ENCODE measurements around the gene EIF3I.
"Not testable (repeated sequence)": the region's sequence is repeated elsewhere in the genome, so short reads cannot be mapped to it uniquely, and the experiment has no call there.

EIF3I gene

GRCh38 chr1:32250893-32251716 is 28.9 kb downstream of the EIF3I start, which contains the start of gene LCK:
Gene LCK, plus strand, starts transcription at chr1:32251265. Its CDS starts 23,065 bp downstream, at chr1:32274330.
- Histone ChIP-seq H3K4me1 (ENCODE audit: control insufficient read depth, insufficient read depth, low read length) (peaks cover 23% of the 10 kb centered on the region), H3K4me3 (ENCODE audit: low read depth, low read length) (no peak within 1 kb of the TSS), H3K27ac (ENCODE audit: low read depth, low read length) (no peak within 1 kb of the TSS), H3K27me3 (ENCODE audit: control insufficient read depth, insufficient read depth, low read length) (no peaks in the 10 kb centered on the region), H3K9me3 (ENCODE audit: control insufficient read depth, insufficient read depth, low read depth, low read length) (no peaks in the 10 kb centered on the region), H3K9ac (ENCODE audit: low read length) (no peak within 1 kb of the TSS), H3K36me3 (ENCODE audit: control insufficient read depth, insufficient read depth, low read length) (no peaks in the 10 kb centered on the region)

GRCh38 chr1:32255072-32256071 is 33.2 kb downstream of the EIF3I start:
- Histone ChIP-seq H3K4me3 (ENCODE audit: low read depth, low read length) (no peak overlapping the region), H3K36me3 (ENCODE audit: control insufficient read depth, insufficient read depth, low read length) (no peaks in the 10 kb centered on the region), H3K27ac (ENCODE audit: low read depth, low read length) (no peak overlapping the region), H3K27me3 (ENCODE audit: control insufficient read depth, insufficient read depth, low read length) (no peaks in the 10 kb centered on the region), H3K9ac (ENCODE audit: low read length) (no peak overlapping the region), H3K4me1 (ENCODE audit: control insufficient read depth, insufficient read depth, low read length) (peaks cover 14% of the 10 kb centered on the region), H3K9me3 (ENCODE audit: control insufficient read depth, insufficient read depth, low read depth, low read length) (no peaks in the 10 kb centered on the region)

- Histone ChIP-seq H3K4me1 (ENCODE audit: control insufficient read depth, insufficient read depth, low read length) (peaks cover 5% of the 10 kb centered on the region; the same call in 1 of the 2 replicates), H3K27ac (ENCODE audit: low read depth, low read length) (no peak overlapping the region)
Observed at GRCh38 chr1:32256473-32257226, 34.4 kb downstream of the EIF3I start.

GRCh38 chr1:32257227-32257508 is 35.0 kb downstream of the EIF3I start:
- H3K27ac ChIP-seq (ENCODE audit: low read depth, low read length): no peak overlapping the region
- H3K9me3 ChIP-seq (ENCODE audit: control insufficient read depth, insufficient read depth, low read depth, low read length): no peaks in the 10 kb centered on the region
- H3K4me1 ChIP-seq (ENCODE audit: control insufficient read depth, insufficient read depth, low read length): peaks cover 3% of the 10 kb centered on the region; the same call in 1 of the 2 replicates
- no peak overlapping the region for H3K9ac ChIP-seq (ENCODE audit: low read length)
- no peaks in the 10 kb centered on the region for H3K27me3 ChIP-seq (ENCODE audit: control insufficient read depth, insufficient read depth, low read length)
- no peaks in the 10 kb centered on the region for H3K36me3 ChIP-seq (ENCODE audit: control insufficient read depth, insufficient read depth, low read length)
- H3K4me3 ChIP-seq (ENCODE audit: low read depth, low read length): no peak overlapping the region

More at GRCh38 chr1:32256473-32257226, 34.4 kb downstream of the EIF3I start:
- Histone ChIP-seq H3K9me3 (ENCODE audit: control insufficient read depth, insufficient read depth, low read depth, low read length) (no peaks in the 10 kb centered on the region), H3K4me3 (ENCODE audit: low read depth, low read length) (no peak overlapping the region), H3K9ac (ENCODE audit: low read length) (no peak overlapping the region), H3K27me3 (ENCODE audit: control insufficient read depth, insufficient read depth, low read length) (no peaks in the 10 kb centered on the region), H3K36me3 (ENCODE audit: control insufficient read depth, insufficient read depth, low read length) (no peaks in the 10 kb centered on the region)

- H3K9ac ChIP-seq (ENCODE audit: low read length); H3K4me3 ChIP-seq (ENCODE audit: low read depth, low read length); H3K36me3 ChIP-seq (ENCODE audit: control insufficient read depth, insufficient read depth, low read length); H3K9me3 ChIP-seq (ENCODE audit: control insufficient read depth, insufficient read depth, low read depth, low read length); H3K27me3 ChIP-seq (ENCODE audit: control insufficient read depth, insufficient read depth, low read length); H3K27ac ChIP-seq (ENCODE audit: low read depth, low read length); H3K4me1 ChIP-seq (ENCODE audit: control insufficient read depth, insufficient read depth, low read length): not testable (repeated sequence)
Observed at GRCh38 chr1:32263236-32263593, 41.0 kb downstream of the EIF3I start.

- H3K27me3 ChIP-seq (ENCODE audit: control insufficient read depth, insufficient read depth, low read length): no peaks in the 10 kb centered on the region
- no peak overlapping the region for H3K27ac ChIP-seq (ENCODE audit: low read depth, low read length)
- no peaks in the 10 kb centered on the region for H3K9me3 ChIP-seq (ENCODE audit: control insufficient read depth, insufficient read depth, low read depth, low read length)
- no peak overlapping the region for H3K4me3 ChIP-seq (ENCODE audit: low read depth, low read length)
- no peaks in the 10 kb centered on the region for H3K36me3 ChIP-seq (ENCODE audit: control insufficient read depth, insufficient read depth, low read length)
- H3K4me1 ChIP-seq (ENCODE audit: control insufficient read depth, insufficient read depth, low read length): no peaks in the 10 kb centered on the region
- no peak overlapping the region for H3K9ac ChIP-seq (ENCODE audit: low read length)
Observed at GRCh38 chr1:32263744-32264143, 41.5 kb downstream of the EIF3I start.

- Histone ChIP-seq H3K27ac (ENCODE audit: low read depth, low read length) (no peak overlapping the region), H3K9ac (ENCODE audit: low read length) (no peak overlapping the region), H3K4me1 (ENCODE audit: control insufficient read depth, insufficient read depth, low read length) (no peaks in the 10 kb centered on the region), H3K36me3 (ENCODE audit: control insufficient read depth, insufficient read depth, low read length) (no peaks in the 10 kb centered on the region), H3K4me3 (ENCODE audit: low read depth, low read length) (no peak overlapping the region), H3K9me3 (ENCODE audit: control insufficient read depth, insufficient read depth, low read depth, low read length) (no peaks in the 10 kb centered on the region), H3K27me3 (ENCODE audit: control insufficient read depth, insufficient read depth, low read length) (no peaks in the 10 kb centered on the region)
Observed at GRCh38 chr1:32265846-32266245, 43.6 kb downstream of the EIF3I start.

- Histone ChIP-seq H3K36me3 (ENCODE audit: control insufficient read depth, insufficient read depth, low read length) (no peaks in the 10 kb centered on the region), H3K27ac (ENCODE audit: low read depth, low read length) (no peak overlapping the region), H3K9ac (ENCODE audit: low read length) (no peak overlapping the region), H3K4me1 (ENCODE audit: control insufficient read depth, insufficient read depth, low read length) (no peaks in the 10 kb centered on the region), H3K27me3 (ENCODE audit: control insufficient read depth, insufficient read depth, low read length) (no peaks in the 10 kb centered on the region), H3K4me3 (ENCODE audit: low read depth, low read length) (no peak overlapping the region), H3K9me3 (ENCODE audit: control insufficient read depth, insufficient read depth, low read depth, low read length) (no peaks in the 10 kb centered on the region)
Observed at GRCh38 chr1:32266921-32267591, 44.8 kb downstream of the EIF3I start.

GRCh38 chr1:32269744-32270143 is 47.5 kb downstream of the EIF3I start:
- H3K27ac ChIP-seq (ENCODE audit: low read depth, low read length): no peak overlapping the region
- H3K4me1 ChIP-seq (ENCODE audit: control insufficient read depth, insufficient read depth, low read length): peaks cover 22% of the 10 kb centered on the region
- no peaks in the 10 kb centered on the region for H3K36me3 ChIP-seq (ENCODE audit: control insufficient read depth, insufficient read depth, low read length)
- no peak overlapping the region for H3K4me3 ChIP-seq (ENCODE audit: low read depth, low read length)
- no peaks in the 10 kb centered on the region for H3K27me3 ChIP-seq (ENCODE audit: control insufficient read depth, insufficient read depth, low read length)
- H3K9me3 ChIP-seq (ENCODE audit: control insufficient read depth, insufficient read depth, low read depth, low read length): no peaks in the 10 kb centered on the region
- H3K9ac ChIP-seq (ENCODE audit: low read length): no peak overlapping the region

GRCh38 chr1:32272557-32273390 is 50.6 kb downstream of the EIF3I start:
- Histone ChIP-seq H3K4me3 (ENCODE audit: low read depth, low read length) (no peak overlapping the region), H3K9me3 (ENCODE audit: control insufficient read depth, insufficient read depth, low read depth, low read length) (no peaks in the 10 kb centered on the region), H3K4me1 (ENCODE audit: control insufficient read depth, insufficient read depth, low read length) (peaks cover 29% of the 10 kb centered on the region), H3K36me3 (ENCODE audit: control insufficient read depth, insufficient read depth, low read length) (peaks cover 3% of the 10 kb centered on the region; the same call in 1 of the 2 replicates), H3K27ac (ENCODE audit: low read depth, low read length) (no peak overlapping the region), H3K9ac (ENCODE audit: low read length) (no peak overlapping the region), H3K27me3 (ENCODE audit: control insufficient read depth, insufficient read depth, low read length) (no peaks in the 10 kb centered on the region; the same call in 1 of the 2 replicates)
